HG03354 (cell line): ENCODE data around the gene KRT32.

ENCODE experiments used
- ATAC-seq: cut with Tn5 transposase; IDR thresholded peaks from one replicate; pipeline ENCODE4 v1.9.1; 2021; ENCODE audit warnings: mild to moderate bottlenecking; ENCODE audit not compliant: unreplicated experiment, poor library complexity, severe bottlenecking

Gene KRT32

GRCh38 chr17:41466988-41467387 lies at the start of gene KRT32:
KRT32 (minus strand) TSS chr17:41467386; CDS start chr17:41467325, 61 bp downstream.
- ATAC-seq = no peak

GRCh38 chr17:41516830-41517283 lies 49.7 kb upstream of the KRT32 start:
- ATAC-seq = no peak

GRCh38 chr17:41516147-41516829 lies 49.1 kb upstream of the KRT32 start:
- ATAC-seq = no peak

DNA sequence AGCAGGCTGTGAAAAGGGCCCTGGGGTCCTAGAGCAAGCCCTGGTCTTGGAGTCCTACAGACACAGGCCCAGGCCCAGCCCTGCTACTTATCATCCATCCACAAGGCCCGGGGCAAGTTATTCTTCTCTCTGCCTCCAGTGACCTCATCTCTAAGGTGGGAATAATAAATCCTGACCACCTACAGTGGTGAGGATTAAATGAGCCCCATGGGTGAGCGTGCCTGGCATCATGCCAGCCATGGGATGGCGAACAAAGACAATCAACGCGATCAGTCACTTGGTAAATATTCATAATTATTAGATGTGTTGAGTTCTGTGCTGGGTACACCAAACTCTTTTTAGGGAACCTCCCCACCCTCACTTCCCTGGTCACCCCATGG lies 46.0 kb upstream of the KRT32 start:
- ATAC-seq = no peak

DNA sequence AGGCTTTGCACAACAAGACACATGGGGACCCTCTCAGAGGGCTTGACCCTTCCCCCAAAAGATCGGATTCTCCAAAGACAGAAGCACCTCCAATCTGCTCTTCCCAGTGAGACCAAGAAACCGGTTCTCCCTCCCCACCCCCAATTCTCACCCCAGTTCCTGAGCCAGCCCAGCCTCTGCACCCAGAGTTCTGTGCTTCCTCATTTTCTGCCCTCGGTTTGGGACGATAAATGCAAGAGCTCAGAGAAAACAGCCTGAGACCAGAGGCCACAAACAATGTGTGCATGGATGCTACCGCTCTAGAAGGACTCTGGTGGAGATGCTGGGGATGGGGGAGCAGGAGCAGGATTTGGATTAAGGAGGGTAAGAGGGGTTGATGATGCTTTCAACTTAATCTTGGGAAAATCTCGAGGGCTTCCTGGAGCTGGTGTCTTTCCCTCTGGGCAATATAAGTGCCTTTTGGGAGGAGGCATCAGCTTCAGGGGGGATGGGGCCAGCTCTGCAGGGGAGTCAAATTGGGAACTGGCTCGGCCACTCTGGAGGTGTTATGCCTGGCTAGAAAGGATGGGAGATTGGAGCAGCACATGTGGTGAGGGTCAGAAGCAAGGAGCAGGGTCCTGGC lies 45.5 kb upstream of the KRT32 start:
- ATAC-seq = no peak

DNA sequence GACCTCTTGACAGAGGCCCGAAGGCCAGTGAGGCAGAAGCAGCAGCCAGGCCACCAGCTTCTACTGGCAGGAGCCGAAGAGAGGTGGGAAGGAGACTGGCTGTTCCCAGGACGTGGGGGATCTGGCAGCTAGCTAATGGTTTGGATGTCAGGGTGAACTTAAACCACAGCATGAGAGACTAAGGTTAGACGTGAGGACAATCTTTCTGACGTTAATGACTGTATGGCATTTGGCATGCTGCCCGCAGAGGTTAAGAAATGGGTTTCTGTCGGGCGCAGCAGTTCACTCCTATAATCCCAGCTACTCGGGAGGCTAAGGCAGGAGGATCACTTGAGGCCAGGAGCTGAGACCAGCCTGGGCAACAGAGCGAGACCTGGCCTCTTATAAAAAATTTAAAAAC lies 44.5 kb upstream of the KRT32 start:
- ATAC-seq = no peak

GRCh38 chr17:41511116-41511515 lies 43.9 kb upstream of the KRT32 start:
- ATAC-seq = no peak

- ATAC-seq = no peak
These were observed 43.3 kb upstream of the KRT32 start for GRCh38 chr17:41510251-41511065.

DNA sequence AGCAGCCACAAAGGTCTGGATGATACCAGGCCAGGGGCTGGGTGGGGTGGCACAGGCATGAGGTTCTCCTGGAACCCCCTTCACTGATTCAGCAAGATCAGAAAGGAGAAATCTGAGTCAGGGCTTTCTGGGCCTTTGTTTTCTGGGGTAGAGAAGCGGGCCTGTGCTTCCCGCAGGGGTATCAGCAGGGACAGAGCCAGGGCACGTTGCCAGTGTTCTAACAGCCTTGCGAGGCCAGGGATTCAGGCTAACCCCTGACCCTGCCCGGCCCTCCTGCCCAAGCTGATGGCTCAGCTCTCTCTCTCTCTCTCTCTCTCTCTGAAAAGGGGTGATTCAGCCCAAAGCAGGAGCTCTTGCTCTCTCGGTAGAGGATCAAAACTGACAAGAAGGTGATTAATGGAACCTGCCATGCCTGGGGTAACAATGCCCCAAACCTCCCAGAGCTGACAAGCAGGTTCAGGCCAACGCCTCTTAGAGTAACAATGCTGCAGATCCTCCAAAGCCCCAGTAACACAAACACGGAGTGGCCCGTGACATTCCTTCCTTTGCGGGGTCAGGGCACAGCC lies 40.2 kb upstream of the KRT32 start:
- ATAC-seq = no peak

DNA sequence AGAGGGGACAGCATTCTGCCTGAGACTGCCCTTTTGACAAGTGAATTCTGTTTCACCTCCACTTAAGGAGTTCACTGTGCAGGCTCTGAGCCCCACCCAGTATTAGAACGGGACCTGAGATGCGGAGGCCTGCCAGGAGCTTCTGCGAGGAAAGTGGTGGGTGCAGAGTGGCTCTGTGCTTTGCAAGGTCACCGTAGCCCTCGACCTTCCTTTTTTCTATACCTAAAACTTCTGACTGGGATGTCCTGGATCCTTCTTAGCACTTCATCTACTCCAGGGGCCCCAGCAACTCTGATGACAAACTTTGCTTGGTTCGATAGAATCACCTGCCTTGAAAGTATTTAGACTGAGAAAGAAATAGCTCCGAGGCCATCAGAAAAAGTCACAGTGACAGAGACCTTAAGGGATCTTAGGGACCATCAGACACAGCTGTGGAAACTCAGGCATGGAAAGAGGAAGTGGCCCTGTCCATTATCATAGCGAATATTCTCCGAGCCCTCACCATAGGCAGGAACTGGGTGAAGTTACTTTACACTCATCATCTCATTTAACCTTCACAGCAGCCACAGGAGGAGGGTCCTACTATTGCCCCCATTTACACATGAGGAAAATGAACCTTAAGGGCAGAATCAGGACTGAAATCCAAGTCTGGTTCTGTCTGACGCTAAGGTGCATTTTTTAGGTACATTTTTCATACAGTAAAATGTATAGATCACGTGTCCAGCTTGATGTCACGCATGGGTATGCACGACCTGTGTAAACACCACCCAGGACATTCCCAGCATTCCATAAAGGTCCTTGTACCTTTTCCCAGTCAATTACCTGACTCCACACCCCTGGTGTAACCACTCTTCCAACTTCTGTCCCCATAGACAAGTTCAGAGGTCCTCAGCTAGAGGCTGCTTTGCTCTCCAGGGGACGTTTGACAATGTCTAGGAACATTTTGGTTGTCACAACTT lies 38.9 kb upstream of the KRT32 start:
- no peak for ATAC-seq

- ATAC-seq = no peak
These were observed 38.0 kb upstream of the KRT32 start, which contains the start of gene KRT13 for GRCh38 chr17:41505007-41505808. KRT13 (minus strand) TSS chr17:41505612; CDS start chr17:41505550, 62 bp downstream.

DNA sequence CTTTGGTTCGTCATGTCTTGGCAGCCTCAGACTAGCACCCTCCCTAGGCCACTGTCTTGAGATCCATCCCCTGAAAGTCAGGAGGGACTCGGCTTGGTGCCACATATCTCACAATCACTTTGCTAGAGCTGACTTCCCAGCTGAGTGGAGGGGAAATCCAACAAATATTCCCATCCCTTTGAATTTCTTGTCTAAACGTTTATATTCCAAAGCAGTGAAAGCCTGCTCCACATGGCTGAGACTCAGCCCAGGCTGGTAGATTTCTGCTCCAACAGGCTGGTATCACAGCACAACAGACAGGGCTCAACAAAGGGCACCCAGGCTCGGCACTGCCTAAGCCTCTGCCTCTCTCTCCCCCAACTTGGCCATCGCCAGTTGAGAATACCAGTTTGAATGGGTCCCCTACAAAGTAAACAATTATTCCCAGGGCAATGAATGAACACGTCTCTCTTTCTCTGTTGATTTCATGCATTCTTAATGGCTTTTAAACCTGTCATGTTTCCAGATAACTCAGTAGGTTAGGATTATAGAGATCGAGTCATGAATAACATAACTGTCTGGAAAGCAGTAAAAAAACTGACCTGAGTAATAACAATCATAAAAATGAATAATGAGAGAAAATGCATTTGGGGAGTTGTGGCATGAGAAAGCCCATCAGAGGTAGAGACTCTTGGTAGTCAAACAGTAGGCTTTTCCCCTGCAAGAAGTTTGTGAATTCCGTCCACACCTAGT lies 37.2 kb upstream of the KRT32 start:
- ATAC-seq = no peak

DNA sequence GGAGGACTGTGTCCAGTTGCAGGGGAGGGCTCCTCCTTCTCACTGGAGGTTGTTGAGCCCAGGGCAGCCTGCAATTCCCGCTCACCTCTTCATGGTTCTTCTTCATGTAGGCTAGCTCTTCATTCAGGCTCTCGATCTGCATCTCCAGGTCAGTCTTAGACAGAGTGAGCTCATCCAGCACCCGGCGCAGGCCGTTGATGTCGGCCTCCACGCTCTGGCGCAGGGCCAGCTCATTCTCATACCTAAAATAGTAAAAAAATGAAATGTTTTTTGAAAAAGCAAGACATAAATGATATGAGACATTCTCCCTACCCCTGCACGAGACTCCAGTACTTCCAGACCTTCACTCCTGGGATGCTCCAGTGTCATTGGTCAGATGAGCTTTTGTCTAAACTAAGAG lies 36.0 kb upstream of the KRT32 start:
- ATAC-seq = no peak

DNA sequence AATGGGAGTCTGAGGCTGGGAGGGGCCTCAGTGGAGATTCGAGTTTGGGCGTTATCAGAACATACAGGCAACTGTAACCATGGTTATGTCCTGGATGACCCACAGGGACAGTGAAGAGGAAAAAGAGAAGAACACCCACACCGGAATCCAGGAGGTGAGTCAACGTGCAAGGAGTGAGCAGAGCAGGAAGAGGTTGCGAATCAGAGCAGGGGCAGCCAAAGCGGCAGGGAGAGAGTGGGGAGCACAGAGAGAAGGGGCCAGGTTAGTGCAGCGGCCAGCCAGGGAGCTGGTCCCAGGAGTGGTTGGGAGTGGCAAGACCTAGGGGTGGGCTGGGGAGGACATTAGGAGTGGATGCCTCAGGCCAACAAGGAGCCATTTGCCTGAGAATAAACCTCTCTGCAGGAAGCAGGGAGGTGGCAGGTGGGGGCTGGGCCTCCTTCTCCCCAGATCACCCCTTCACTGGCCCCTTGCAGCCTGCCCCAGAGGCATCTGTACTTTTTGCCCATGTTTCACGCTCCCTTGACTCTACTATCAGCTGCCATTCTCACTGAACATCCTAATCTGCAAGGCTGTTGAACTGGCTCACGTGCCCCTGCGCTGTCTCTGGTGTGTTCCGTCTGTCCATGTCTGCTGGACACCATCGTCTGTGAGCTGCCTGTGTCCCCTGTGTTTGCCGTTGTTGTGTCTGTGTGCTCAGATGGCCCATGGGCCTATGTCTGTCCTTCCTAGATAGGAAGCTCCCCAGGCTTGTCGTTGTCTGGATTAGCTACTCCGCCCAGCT lies 33.1 kb upstream of the KRT32 start:
- ATAC-seq = no peak

GRCh38 chr17:41499714-41500113 lies 32.5 kb upstream of the KRT32 start:
- no peak for ATAC-seq

DNA sequence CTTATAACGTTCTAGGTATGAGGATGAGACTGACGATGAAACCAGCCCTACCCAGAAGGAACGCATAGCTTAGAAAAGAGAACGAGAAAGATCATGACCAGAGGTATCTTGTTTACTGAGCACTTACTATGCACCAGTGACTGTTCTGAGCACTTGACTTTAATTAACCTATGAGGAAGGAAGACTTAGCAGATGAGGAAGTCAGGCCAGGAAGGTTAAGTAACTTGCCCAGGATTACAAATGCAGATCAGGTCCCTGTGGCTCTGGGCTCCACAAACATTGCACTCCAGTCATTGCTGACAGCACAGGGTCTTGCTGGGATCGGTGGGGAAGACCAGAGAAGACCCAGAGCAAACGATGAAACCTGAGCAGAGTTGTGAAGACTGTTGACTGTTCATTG lies 31.1 kb upstream of the KRT32 start:
- ATAC-seq = no peak

DNA sequence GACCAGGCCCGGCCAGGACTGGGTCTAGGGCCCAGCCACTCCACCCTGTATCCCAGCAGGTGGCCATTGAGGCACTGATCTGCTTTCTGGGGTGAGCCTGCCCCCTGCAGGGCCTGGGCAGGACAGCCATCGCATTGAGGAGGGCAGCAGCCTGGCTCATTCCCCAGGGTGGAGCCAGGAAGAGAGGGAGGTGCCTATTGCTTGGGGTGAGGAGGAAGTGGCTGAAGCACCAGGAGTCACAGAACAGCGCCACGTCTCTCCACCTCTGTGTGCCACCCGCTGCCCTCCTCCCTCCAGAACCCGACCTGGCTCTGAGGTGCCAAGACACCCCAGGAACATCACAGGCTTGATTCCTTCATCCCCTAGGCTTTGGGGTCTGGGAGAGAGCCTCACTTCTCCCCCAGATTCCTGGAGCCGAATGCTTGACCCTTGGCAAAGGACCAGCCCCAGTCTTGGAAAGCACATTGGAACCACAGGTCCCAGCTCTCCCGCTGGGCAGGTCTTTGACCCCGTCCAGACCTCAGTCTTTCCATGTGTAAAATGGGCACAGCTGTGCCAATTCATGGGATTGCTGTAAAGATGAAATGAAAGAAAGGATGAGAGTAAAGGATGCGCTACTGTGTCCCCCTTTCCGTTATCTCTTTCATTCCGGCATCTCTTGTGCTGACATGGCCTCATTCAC lies 29.8 kb upstream of the KRT32 start:
- ATAC-seq = peak; percentile 68
